Measurements from ENCODE around the gene ADAMTSL1.

Gene ADAMTSL1

GRCh38 chr9:18703901-18704379, 230.0 kb downstream of the ADAMTSL1 start:
- no peak for DNase-seq

GRCh38 chr9:18705796-18706392, 231.9 kb downstream of the ADAMTSL1 start:
- DNase-seq = no peak

- DNase-seq = no peak
Observed at GRCh38 chr9:18706648-18707047, 232.7 kb downstream of the ADAMTSL1 start.

- no peak for DNase-seq
Observed at GRCh38 chr9:18707061-18707461, 233.1 kb downstream of the ADAMTSL1 start.

- DNase-seq = no peak
Observed at GRCh38 chr9:18707489-18708205, 233.7 kb downstream of the ADAMTSL1 start.

- DNase-seq = no peak
Observed at GRCh38 chr9:18708429-18708828, 234.5 kb downstream of the ADAMTSL1 start.

GRCh38 chr9:18710065-18710464, 236.1 kb downstream of the ADAMTSL1 start:
- no peak for DNase-seq

- no peak for DNase-seq
Observed at GRCh38 chr9:18717759-18718158, 243.8 kb downstream of the ADAMTSL1 start.

- no peak for DNase-seq
Observed at GRCh38 chr9:18718393-18718792, 244.4 kb downstream of the ADAMTSL1 start.

GRCh38 chr9:18718932-18719331, 245.0 kb downstream of the ADAMTSL1 start:
- DNase-seq = no peak

GRCh38 chr9:18720691-18721090, 246.7 kb downstream of the ADAMTSL1 start:
- DNase-seq = no peak

- DNase-seq = no peak
Observed at GRCh38 chr9:18721267-18721994, 247.5 kb downstream of the ADAMTSL1 start.

GRCh38 chr9:18721995-18722310, 248.0 kb downstream of the ADAMTSL1 start:
- DNase-seq = no peak

GRCh38 chr9:18722882-18723281, 248.9 kb downstream of the ADAMTSL1 start:
- DNase-seq = no peak

- no peak for DNase-seq
Observed at GRCh38 chr9:18723366-18723765, 249.4 kb downstream of the ADAMTSL1 start.

- DNase-seq = no peak
Observed at GRCh38 chr9:18726546-18726945, 252.6 kb downstream of the ADAMTSL1 start.

- no peak for DNase-seq
Observed at GRCh38 chr9:18727904-18728303, 254.0 kb downstream of the ADAMTSL1 start.

- DNase-seq = no peak
Observed at GRCh38 chr9:18728642-18729041, 254.7 kb downstream of the ADAMTSL1 start.

GRCh38 chr9:18730241-18730640, 256.3 kb downstream of the ADAMTSL1 start:
- DNase-seq = no peak

- no peak for DNase-seq
Observed at GRCh38 chr9:18739127-18739526, 265.2 kb downstream of the ADAMTSL1 start.

- DNase-seq = no peak
Observed at GRCh38 chr9:18739641-18740318, 265.8 kb downstream of the ADAMTSL1 start.

GRCh38 chr9:18741359-18741758, 267.4 kb downstream of the ADAMTSL1 start:
- no peak for DNase-seq

- DNase-seq = no peak
Observed at GRCh38 chr9:18741945-18742344, 268.0 kb downstream of the ADAMTSL1 start.

- DNase-seq = no peak
Observed at GRCh38 chr9:18743421-18743820, 269.5 kb downstream of the ADAMTSL1 start.

All from activated CD8-positive, alpha-beta memory T cell treated with anti-CD3 and anti-CD28 coated beads, Interleukin-2, amount 50 U/mL, for 48 hours (primary cell).